SKM-1 treated with dmso at 0.1 percent for 144 hours (cell line): ENCODE data around the gene ENTPD3.

Experiments
- DNase-seq: peaks from one replicate; lab custom pipeline; 2025; ENCODE audit not compliant: unreplicated experiment; lab: John Stamatoyannopoulos, UW

Gene ENTPD3

GRCh38 chr3:40404591-40405198 is 17.7 kb downstream of the ENTPD3 start:
- DNase-seq: no peak

- no peak for DNase-seq
Measured at GRCh38 chr3:40407007-40407406, 20.0 kb downstream of the ENTPD3 start.

GRCh38 chr3:40407611-40408010 is 20.6 kb downstream of the ENTPD3 start:
- no peak for DNase-seq

GRCh38 chr3:40414270-40414669 is 27.3 kb downstream of the ENTPD3 start:
- no peak for DNase-seq

GRCh38 chr3:40417845-40418543 is 31.0 kb downstream of the ENTPD3 start:
- DNase-seq: no peak

GRCh38 chr3:40422861-40423260 is 35.9 kb downstream of the ENTPD3 start:
- no peak for DNase-seq

GRCh38 chr3:40427045-40427669 is 40.2 kb downstream of the ENTPD3 start:
- no peak for DNase-seq

GRCh38 chr3:40432793-40433192 is 45.8 kb downstream of the ENTPD3 start:
- no peak for DNase-seq

GRCh38 chr3:40437889-40438288 is 50.9 kb downstream of the ENTPD3 start:
- no peak for DNase-seq

GRCh38 chr3:40445062-40445461 is 58.1 kb downstream of the ENTPD3 start:
- DNase-seq: no peak

- no peak for DNase-seq
Measured at GRCh38 chr3:40445880-40446279, 58.9 kb downstream of the ENTPD3 start.

GRCh38 chr3:40450438-40450837 is 63.5 kb downstream of the ENTPD3 start:
- DNase-seq: no peak

GRCh38 chr3:40451551-40451950 is 64.6 kb downstream of the ENTPD3 start:
- DNase-seq: no peak

GRCh38 chr3:40452057-40452456 is 65.1 kb downstream of the ENTPD3 start:
- no peak for DNase-seq

GRCh38 chr3:40452562-40452875 is 65.5 kb downstream of the ENTPD3 start:
- no peak for DNase-seq

GRCh38 chr3:40452876-40453730 is 66.1 kb downstream of the ENTPD3 start:
- peak; percentile 100 for DNase-seq

- no peak for DNase-seq
Measured at GRCh38 chr3:40453933-40454332, 66.9 kb downstream of the ENTPD3 start.

- DNase-seq: no peak
Measured at GRCh38 chr3:40455328-40455727, 68.3 kb downstream of the ENTPD3 start.

GRCh38 chr3:40456279-40456939 is 69.4 kb downstream of the ENTPD3 start:
- no peak for DNase-seq

GRCh38 chr3:40456940-40457823 is 70.2 kb downstream of the ENTPD3 start, which contains the start of gene RPL14:
TSS of gene RPL14 (plus strand) at chr3:40457339. CDS start at chr3:40457472, 133 bp downstream.
- peak; percentile 92 for DNase-seq
